ENCODE data around the gene MEGF11. TPM values are rescaled to one million over a fixed set of nuclear protein-coding genes. Genes with fewer than 3 reads are reported as not detected.

MEGF11 gene
- total RNA-seq, 1 donor from 2014 or later = not detected

DNA sequence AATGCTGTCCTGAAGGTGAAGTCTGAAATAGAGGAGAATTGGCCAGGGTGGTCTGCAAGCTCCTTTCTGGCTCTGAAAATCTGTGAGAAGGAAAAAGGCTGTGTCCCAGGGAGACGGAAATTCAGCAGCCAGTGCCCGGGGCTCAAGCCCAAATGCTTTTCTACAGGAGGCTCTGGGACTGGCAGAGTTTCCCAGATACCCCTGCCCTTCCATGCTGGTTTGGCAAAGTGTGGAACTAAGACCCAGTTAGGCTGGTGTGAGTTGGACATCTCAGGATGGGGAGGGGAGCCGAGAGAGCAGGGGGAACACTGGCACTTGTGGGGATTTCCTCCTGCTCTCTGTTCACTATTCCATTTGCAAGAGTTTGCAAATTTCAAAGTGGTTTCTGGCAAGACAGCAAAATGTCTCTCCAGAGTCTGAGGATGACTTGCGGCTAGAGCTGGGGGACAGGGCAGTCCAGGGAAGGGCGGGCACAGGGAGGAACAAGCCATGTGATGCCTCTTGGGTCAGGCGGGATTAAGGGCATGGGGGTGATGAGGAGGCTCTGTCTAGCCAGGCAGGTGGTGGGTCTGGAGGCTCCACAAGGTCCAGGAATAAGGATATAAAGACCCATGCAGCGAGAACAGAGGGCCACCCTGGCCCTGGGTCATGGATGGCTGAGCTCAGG, 231.9 kb downstream of the MEGF11 start:
- Mint-ChIP-seq H3K36me3 (ENCODE audit: low read depth) (no peaks in the 10 kb centered on the region), H3K4me3 (ENCODE audit: unreplicated experiment) (no peak overlapping the region), H3K27me3 (ENCODE audit: low read depth) (peaks cover 50% of the 10 kb centered on the region), H3K4me1 (ENCODE audit: low read depth) (no peaks in the 10 kb centered on the region), H3K9me3 (ENCODE audit: low read depth) (no peaks in the 10 kb centered on the region), H3K27ac (ENCODE audit: unreplicated experiment) (no peak overlapping the region)
- no peak for TF ChIP-seq CTCF (IDR thresholded peaks at IDR 0.05)
- DNase-seq (ENCODE audit: low spot score) = no peak

- peaks cover 4% of the 10 kb centered on the region for H3K9me3 Mint-ChIP-seq (ENCODE audit: low read depth)
- H3K4me1 Mint-ChIP-seq (ENCODE audit: low read depth) = no peaks in the 10 kb centered on the region
- no peak for DNase-seq (ENCODE audit: low spot score)
- TF ChIP-seq CTCF (IDR thresholded peaks at IDR 0.05) = no peak
- no peak overlapping the region for H3K4me3 Mint-ChIP-seq (ENCODE audit: unreplicated experiment)
- no peak overlapping the region for H3K27ac Mint-ChIP-seq (ENCODE audit: unreplicated experiment)
- H3K36me3 Mint-ChIP-seq (ENCODE audit: low read depth) = no peaks in the 10 kb centered on the region
- H3K27me3 Mint-ChIP-seq (ENCODE audit: low read depth) = peaks cover 46% of the 10 kb centered on the region
Observed at GRCh38 chr15:66019826-66020398, 233.6 kb downstream of the MEGF11 start.

DNA sequence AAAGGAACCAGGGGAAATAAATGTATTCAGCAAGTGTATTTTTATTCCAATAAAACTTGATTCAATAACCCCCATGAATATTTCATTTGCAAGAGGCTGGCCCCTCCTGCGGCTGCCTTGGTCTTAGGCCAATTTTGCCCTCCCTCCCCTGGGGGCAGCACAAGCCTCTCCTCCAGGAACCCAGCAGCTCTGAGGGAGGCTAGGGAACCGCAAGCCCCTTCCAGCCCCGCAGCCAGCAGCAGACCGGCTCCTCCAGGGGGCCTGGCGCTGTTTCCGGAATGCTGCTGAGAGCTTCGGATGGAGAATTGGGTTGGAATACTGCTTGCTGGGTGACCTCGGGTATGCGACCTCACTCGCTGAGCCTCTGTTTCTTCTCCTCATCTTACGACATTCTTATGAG, 234.2 kb downstream of the MEGF11 start:
- Mint-ChIP-seq H3K4me1 (ENCODE audit: low read depth) (no peaks in the 10 kb centered on the region), H3K36me3 (ENCODE audit: low read depth) (no peaks in the 10 kb centered on the region), H3K27ac (ENCODE audit: unreplicated experiment) (no peak overlapping the region), H3K4me3 (ENCODE audit: unreplicated experiment) (no peak overlapping the region), H3K27me3 (ENCODE audit: low read depth) (peaks cover 42% of the 10 kb centered on the region), H3K9me3 (ENCODE audit: low read depth) (peaks cover 4% of the 10 kb centered on the region)
- no peak for TF ChIP-seq CTCF (IDR thresholded peaks at IDR 0.05)
- no peak for DNase-seq (ENCODE audit: low spot score)

GRCh38 chr15:66018488-66018797, 235.1 kb downstream of the MEGF11 start:
- peaks cover 43% of the 10 kb centered on the region for H3K27me3 Mint-ChIP-seq (ENCODE audit: low read depth)
- no peaks in the 10 kb centered on the region for H3K36me3 Mint-ChIP-seq (ENCODE audit: low read depth)
- H3K4me3 Mint-ChIP-seq (ENCODE audit: unreplicated experiment) = no peak overlapping the region
- peaks cover 4% of the 10 kb centered on the region for H3K9me3 Mint-ChIP-seq (ENCODE audit: low read depth)
- TF ChIP-seq CTCF (IDR thresholded peaks at IDR 0.05) = no peak
- no peaks in the 10 kb centered on the region for H3K4me1 Mint-ChIP-seq (ENCODE audit: low read depth)
- H3K27ac Mint-ChIP-seq (ENCODE audit: unreplicated experiment) = no peak overlapping the region
- no peak for DNase-seq (ENCODE audit: low spot score)

DNA sequence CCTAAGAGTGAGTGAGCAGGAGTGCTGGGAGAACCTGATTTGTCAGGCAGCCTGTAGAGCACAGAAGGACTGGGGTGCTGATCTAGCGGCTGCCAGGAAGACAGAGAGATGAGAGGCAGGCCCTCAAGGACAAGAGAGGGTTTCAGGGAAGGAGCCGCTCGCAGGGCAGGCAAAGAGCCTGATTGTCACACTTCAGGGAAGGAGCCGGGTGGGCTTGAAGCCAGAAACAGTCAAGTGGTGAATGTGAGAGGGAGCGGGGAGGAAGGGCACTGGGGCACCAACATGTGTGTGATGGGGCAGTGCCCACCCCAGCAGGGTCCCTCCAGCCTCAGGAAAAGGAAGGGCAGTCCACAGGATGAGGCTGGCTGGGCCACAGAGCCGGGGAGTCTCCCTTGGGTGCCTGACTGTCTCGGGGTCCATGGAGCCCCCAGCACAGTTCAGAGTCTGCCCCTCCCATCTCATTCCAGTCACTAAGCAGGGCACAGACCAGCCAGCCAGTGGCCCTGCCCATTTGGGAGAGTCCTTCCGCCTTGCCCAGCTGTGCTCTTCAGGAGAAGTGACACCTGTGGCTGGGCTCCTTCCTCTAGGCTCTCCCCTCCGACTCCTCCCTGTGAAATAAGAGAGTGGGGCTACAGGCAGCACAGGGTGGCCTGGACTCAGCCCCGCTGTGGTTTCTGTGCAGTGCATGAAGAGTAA, 235.6 kb downstream of the MEGF11 start:
- Mint-ChIP-seq H3K4me3 (ENCODE audit: unreplicated experiment) (no peak overlapping the region), H3K36me3 (ENCODE audit: low read depth) (no peaks in the 10 kb centered on the region), H3K9me3 (ENCODE audit: low read depth) (peaks cover 4% of the 10 kb centered on the region), H3K27ac (ENCODE audit: unreplicated experiment) (no peak overlapping the region), H3K27me3 (ENCODE audit: low read depth) (peaks cover 39% of the 10 kb centered on the region), H3K4me1 (ENCODE audit: low read depth) (no peaks in the 10 kb centered on the region)
- DNase-seq (ENCODE audit: low spot score) = no peak
- no peak for TF ChIP-seq CTCF (IDR thresholded peaks at IDR 0.05)
